Osteocyte (in vitro differentiated cells): ENCODE data around the gene TP63. TPM values are rescaled to one million over a fixed set of nuclear protein-coding genes. Genes with fewer than 3 reads are reported as not detected.

ENCODE experiments used
- DNase-seq: peaks from one replicate; pipeline ENCODE4 v3.0.0; 2021; ENCODE audit warnings: mixed read lengths; ENCODE audit not compliant: unreplicated experiment; ENCODE audit errors: extremely low spot score
- H3K27ac Mint-ChIP-seq: one replicate; pipeline ENCODE4 v1.8.0; 2021; ENCODE audit warnings: mild to moderate bottlenecking, mixed read lengths; ENCODE audit not compliant: unreplicated experiment
- H3K27me3 Mint-ChIP-seq: one replicate; pipeline ENCODE4 v1.8.0; 2021; ENCODE audit warnings: mixed read lengths; ENCODE audit not compliant: unreplicated experiment
- H3K36me3 Mint-ChIP-seq: one replicate; pipeline ENCODE4 v1.8.0; 2021; ENCODE audit warnings: mixed read lengths; ENCODE audit not compliant: unreplicated experiment
- H3K4me1 Mint-ChIP-seq: one replicate; pipeline ENCODE4 v1.8.0; 2021; ENCODE audit warnings: mixed read lengths; ENCODE audit not compliant: unreplicated experiment
- H3K4me3 Mint-ChIP-seq: one replicate; pipeline ENCODE4 v1.8.0; 2021; ENCODE audit warnings: mild to moderate bottlenecking, moderate library complexity, mixed read lengths; ENCODE audit not compliant: unreplicated experiment
- H3K9me3 Mint-ChIP-seq: one replicate; pipeline ENCODE4 v1.8.0; 2021; ENCODE audit warnings: mixed read lengths; ENCODE audit not compliant: unreplicated experiment
- total RNA-seq: library from RNA; stranded (reverse); gene quantifications from 2 replicates; pipeline ENCODE4 v1.2.1, GENCODE V29; 2021
- TF ChIP-seq, protein P1 (sequence below): fragments of 200-600 bp; sonication (generic); IDR thresholded peaks from 2 replicates; pipeline ENCODE4 v1.5.0; 2021; ENCODE audit warnings: antibody characterized with exemption, mild to moderate bottlenecking, moderate library complexity

TP63 gene
- total RNA-seq, 1 donor from 2014 or later = 0.16 TPM

DNA sequence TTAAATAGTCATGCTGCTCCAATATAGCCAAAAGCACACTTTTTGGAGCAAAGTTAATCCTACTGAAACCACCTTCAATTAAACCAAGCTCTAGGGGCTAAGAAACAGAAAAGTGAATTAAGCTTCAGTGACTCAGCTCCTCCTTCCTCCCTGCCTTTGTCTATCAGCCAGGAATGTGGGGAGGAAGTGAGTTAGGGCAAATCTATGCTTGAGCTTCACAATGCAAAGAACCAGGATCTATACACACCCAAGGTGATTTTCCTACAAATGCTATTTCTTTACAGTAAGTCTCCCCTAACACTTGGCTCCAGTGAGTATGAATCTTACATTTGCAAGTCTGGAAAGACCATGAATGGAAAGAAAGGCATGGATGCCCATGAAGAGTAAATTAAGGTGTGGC lies 277.5 kb downstream of the TP63 start:
- H3K4me3 Mint-ChIP-seq = no peak overlapping the region
- H3K27ac Mint-ChIP-seq = no peak overlapping the region
- DNase-seq = no peak

DNA sequence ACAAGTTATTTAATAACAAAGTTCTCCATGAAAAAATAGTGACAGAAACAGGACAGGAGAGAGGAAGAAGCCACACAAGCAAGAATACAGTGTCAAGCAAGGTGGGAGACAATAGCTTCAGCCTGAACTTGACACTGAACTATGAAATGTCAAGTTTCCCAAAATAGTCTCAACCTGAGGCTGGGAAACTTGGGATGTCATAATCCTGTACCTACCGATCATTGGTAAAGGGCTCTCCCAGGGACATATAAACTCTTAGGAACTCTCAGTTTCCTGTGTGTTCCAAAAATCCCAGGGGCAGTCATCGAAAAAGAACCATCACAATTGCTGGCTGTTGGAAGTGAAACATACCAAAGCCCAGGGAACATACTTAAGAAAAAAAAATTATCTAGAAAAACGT lies 277.9 kb downstream of the TP63 start:
- DNase-seq = no peak
- Mint-ChIP-seq H3K36me3 (no peaks in the 10 kb centered on the region), H3K27ac (no peak overlapping the region), H3K4me3 (no peak overlapping the region), H3K4me1 (peaks cover 6% of the 10 kb centered on the region), H3K9me3 (no peaks in the 10 kb centered on the region), H3K27me3 (no peaks in the 10 kb centered on the region)
- TF ChIP-seq, protein P1, sequence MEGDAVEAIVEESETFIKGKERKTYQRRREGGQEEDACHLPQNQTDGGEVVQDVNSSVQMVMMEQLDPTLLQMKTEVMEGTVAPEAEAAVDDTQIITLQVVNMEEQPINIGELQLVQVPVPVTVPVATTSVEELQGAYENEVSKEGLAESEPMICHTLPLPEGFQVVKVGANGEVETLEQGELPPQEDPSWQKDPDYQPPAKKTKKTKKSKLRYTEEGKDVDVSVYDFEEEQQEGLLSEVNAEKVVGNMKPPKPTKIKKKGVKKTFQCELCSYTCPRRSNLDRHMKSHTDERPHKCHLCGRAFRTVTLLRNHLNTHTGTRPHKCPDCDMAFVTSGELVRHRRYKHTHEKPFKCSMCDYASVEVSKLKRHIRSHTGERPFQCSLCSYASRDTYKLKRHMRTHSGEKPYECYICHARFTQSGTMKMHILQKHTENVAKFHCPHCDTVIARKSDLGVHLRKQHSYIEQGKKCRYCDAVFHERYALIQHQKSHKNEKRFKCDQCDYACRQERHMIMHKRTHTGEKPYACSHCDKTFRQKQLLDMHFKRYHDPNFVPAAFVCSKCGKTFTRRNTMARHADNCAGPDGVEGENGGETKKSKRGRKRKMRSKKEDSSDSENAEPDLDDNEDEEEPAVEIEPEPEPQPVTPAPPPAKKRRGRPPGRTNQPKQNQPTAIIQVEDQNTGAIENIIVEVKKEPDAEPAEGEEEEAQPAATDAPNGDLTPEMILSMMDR = no peak

More for the DNA sequence above, 277.5 kb downstream of the TP63 start:
- Mint-ChIP-seq H3K9me3 (no peaks in the 10 kb centered on the region), H3K36me3 (no peaks in the 10 kb centered on the region), H3K27me3 (no peaks in the 10 kb centered on the region), H3K4me1 (peaks cover 6% of the 10 kb centered on the region)
- TF ChIP-seq, protein P1 = no peak

DNA sequence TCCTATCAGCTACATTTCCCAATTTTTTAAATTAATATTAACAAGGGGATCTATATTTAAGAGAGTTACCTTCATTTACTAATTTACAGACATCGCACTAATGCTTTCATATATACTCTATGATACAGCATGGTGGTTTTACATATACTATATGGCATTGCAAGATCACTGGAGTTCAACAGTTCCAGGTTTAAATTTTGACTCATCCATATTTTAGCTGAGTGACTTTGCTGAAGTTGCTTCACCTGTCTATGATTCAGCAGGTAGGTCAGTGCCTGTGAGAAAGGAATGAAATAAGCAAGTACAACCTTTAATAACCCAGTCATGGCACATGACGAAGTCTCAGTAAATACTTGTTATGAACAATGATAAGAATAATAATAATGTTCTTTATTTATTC lies 278.4 kb downstream of the TP63 start:
- TF ChIP-seq, protein P1 = no peak
- H3K4me3 Mint-ChIP-seq = no peak overlapping the region
- H3K27ac Mint-ChIP-seq = no peak overlapping the region
- no peaks in the 10 kb centered on the region for H3K36me3 Mint-ChIP-seq
- H3K27me3 Mint-ChIP-seq = no peaks in the 10 kb centered on the region
- H3K4me1 Mint-ChIP-seq = peaks cover 7% of the 10 kb centered on the region
- no peaks in the 10 kb centered on the region for H3K9me3 Mint-ChIP-seq
- DNase-seq = no peak

DNA sequence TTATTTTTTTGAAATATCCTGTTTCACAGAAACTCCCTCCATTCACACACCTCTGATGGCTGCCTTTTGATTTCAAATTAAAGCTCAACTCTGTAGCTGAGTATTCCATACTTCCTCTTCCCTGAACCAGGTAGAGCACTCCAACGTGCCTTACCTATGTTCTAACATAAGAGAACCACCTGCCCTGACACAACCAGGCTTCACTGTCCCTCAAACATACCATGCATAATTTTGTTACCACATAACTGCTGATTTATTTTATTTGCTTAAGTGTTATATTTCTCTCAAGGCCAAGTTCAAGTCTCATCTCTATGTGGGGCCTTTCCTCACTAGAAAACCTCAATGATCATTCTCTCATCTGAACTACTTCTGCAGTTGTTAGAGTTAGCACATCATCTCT lies 279.8 kb downstream of the TP63 start:
- H3K36me3 Mint-ChIP-seq = no peaks in the 10 kb centered on the region
- no peak overlapping the region for H3K27ac Mint-ChIP-seq
- no peaks in the 10 kb centered on the region for H3K9me3 Mint-ChIP-seq
- no peaks in the 10 kb centered on the region for H3K27me3 Mint-ChIP-seq
- H3K4me3 Mint-ChIP-seq = no peak overlapping the region
- TF ChIP-seq, protein P1 = no peak
- no peak for DNase-seq
- H3K4me1 Mint-ChIP-seq = peaks cover 17% of the 10 kb centered on the region

DNA sequence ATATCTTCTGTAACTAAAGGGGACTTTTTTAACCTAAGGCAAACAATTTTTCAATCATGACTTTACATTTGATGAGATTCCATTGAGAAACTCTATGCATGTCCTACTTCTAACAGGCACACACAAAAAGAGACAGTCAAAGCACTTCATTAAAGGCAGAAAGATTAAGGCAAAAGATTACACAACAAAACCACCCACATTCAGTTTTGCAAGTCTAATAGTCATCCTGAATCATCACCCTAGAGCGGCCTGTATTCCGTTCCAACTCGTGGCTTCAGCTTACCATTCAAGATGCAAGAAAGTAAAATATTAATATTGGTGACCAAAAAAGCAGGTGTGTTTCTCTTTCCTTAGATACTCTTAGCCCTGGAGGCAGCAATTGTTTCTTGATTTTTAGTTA lies 283.6 kb downstream of the TP63 start:
- no peak overlapping the region for H3K4me3 Mint-ChIP-seq
- H3K36me3 Mint-ChIP-seq = no peaks in the 10 kb centered on the region
- no peaks in the 10 kb centered on the region for H3K27me3 Mint-ChIP-seq
- TF ChIP-seq, protein P1 = no peak
- DNase-seq = no peak
- no peaks in the 10 kb centered on the region for H3K9me3 Mint-ChIP-seq
- peaks cover 14% of the 10 kb centered on the region for H3K4me1 Mint-ChIP-seq
- no peak overlapping the region for H3K27ac Mint-ChIP-seq
